ENCODE measurements around the gene KMT2D. TPM values are rescaled to one million over a fixed set of nuclear protein-coding genes. Genes with fewer than 3 reads are reported as not detected.

The KMT2D gene
- total and polyA plus RNA-seq, 2 experiments from 2014 or later, result 17.6 to 120 TPM

GRCh38 chr12:49017891-49018260 is 42.7 kb downstream of the KMT2D start:
- peaks cover 5% of the 10 kb centered on the region; the same call in 1 of the 2 replicates for H3K4me1 ChIP-seq (ENCODE audit: insufficient read depth)
- no peaks in the 10 kb centered on the region for H3K79me2 ChIP-seq (replicated peaks; ENCODE audit: insufficient read depth)
- Mint-ChIP-seq H3K27ac (peak overlapping the region; percentile 97), H3K4me1 (peaks cover 18% of the 10 kb centered on the region; the same call in 2 of the 3 replicates), H3K4me3 (peak overlapping the region; percentile 93), H3K9me3 (no peaks in the 10 kb centered on the region), H3K36me3 (ENCODE audit: low read depth) (peaks cover 19% of the 10 kb centered on the region), H3K27me3 (ENCODE audit: insufficient read depth, low read depth, poor library complexity) (peaks cover 20% of the 10 kb centered on the region)
- peaks cover 10% of the 10 kb centered on the region for H3K36me3 ChIP-seq (ENCODE audit: insufficient read depth)
- DNase-seq (ENCODE audit: low spot score), result no peak
- H3K9me2 ChIP-seq (ENCODE audit: insufficient read depth), result no peaks in the 10 kb centered on the region
- ATAC-seq, result peak; percentile 5
- peak overlapping the region; percentile 88 for H3K4me2 ChIP-seq
- TF ChIP-seq ETS1 (IDR thresholded peaks at IDR 0.05), result no peak
- TF ChIP-seq ZNF331 (CRISPR knock-in tag; IDR thresholded peaks at IDR 0.05; ENCODE audit: low read depth), result no peak
- TF ChIP-seq REST (IDR thresholded peaks at IDR 0.05; ENCODE audit: unreplicated experiment), result no peak
- no peak for TF ChIP-seq STAT1 (IDR thresholded peaks at IDR 0.05; ENCODE audit: unreplicated experiment)
- no peak for TF ChIP-seq CREB1 (CRISPR knock-in tag; IDR thresholded peaks at IDR 0.05; ENCODE audit: low read depth)
- no peak for TF ChIP-seq EZH2 (IDR thresholded peaks at IDR 0.05; ENCODE audit: low read depth, unreplicated experiment)
- no peak for TF ChIP-seq JUNB (IDR thresholded peaks at IDR 0.05; ENCODE audit: unreplicated experiment)
- H3K4me3 ChIP-seq, result peak overlapping the region; percentile 81
- H3K27me3 ChIP-seq (ENCODE audit: insufficient read depth), result no peaks in the 10 kb centered on the region
- peak overlapping the region; percentile 91 for H2AFZ ChIP-seq
- peak overlapping the region; percentile 94 for H3K27ac ChIP-seq (ENCODE audit: low read depth)
- H4K20me1 ChIP-seq (replicated peaks; ENCODE audit: insufficient read depth), result peaks cover 7% of the 10 kb centered on the region; the same call in 1 of the 2 replicates
- peaks cover 16% of the 10 kb centered on the region; the same call in 1 of the 2 replicates for H3F3A ChIP-seq (replicated peaks; ENCODE audit: low read depth)

GRCh38 chr12:49015196-49015595 is 45.4 kb downstream of the KMT2D start:
- H3K79me2 ChIP-seq (replicated peaks; ENCODE audit: insufficient read depth), result no peaks in the 10 kb centered on the region
- no peak overlapping the region for H3K4me3 ChIP-seq
- Mint-ChIP-seq H3K9me3 (no peaks in the 10 kb centered on the region), H3K27me3 (ENCODE audit: insufficient read depth, low read depth, poor library complexity) (peaks cover 20% of the 10 kb centered on the region), H3K4me1 (peaks cover 13% of the 10 kb centered on the region; the same call in 2 of the 3 replicates), H3K4me3 (no peak overlapping the region), H3K27ac (no peak overlapping the region), H3K36me3 (ENCODE audit: low read depth) (no peaks in the 10 kb centered on the region; the same call in 2 of the 3 replicates)
- peaks cover 5% of the 10 kb centered on the region; the same call in 1 of the 2 replicates for H3K4me1 ChIP-seq (ENCODE audit: insufficient read depth)
- 0 out of 2 replicates have a peak, but pooled peaks cover 10% of the 10 kb centered on the region for H4K20me1 ChIP-seq (replicated peaks; ENCODE audit: insufficient read depth)
- no peak for ATAC-seq
- peaks cover 16% of the 10 kb centered on the region; the same call in 1 of the 2 replicates for H3F3A ChIP-seq (replicated peaks; ENCODE audit: low read depth)
- no peak overlapping the region for H2AFZ ChIP-seq
- no peak overlapping the region for H3K27ac ChIP-seq (ENCODE audit: low read depth)
- H3K9me2 ChIP-seq (ENCODE audit: insufficient read depth), result no peaks in the 10 kb centered on the region
- H3K4me2 ChIP-seq, result no peak overlapping the region
- no peaks in the 10 kb centered on the region for H3K27me3 ChIP-seq (ENCODE audit: insufficient read depth)
- no peak for DNase-seq (ENCODE audit: low spot score)
- H3K36me3 ChIP-seq (ENCODE audit: insufficient read depth), result no peaks in the 10 kb centered on the region
- no peak for TF ChIP-seq STAT1 (IDR thresholded peaks at IDR 0.05; ENCODE audit: unreplicated experiment)
- no peak for TF ChIP-seq ETS1 (IDR thresholded peaks at IDR 0.05)
- TF ChIP-seq REST (IDR thresholded peaks at IDR 0.05; ENCODE audit: unreplicated experiment), result no peak
- TF ChIP-seq NANOG (IDR thresholded peaks at IDR 0.05; ENCODE audit: borderline replicate concordance), result no peak
- no peak for TF ChIP-seq EZH2 (IDR thresholded peaks at IDR 0.05; ENCODE audit: low read depth, unreplicated experiment)
- TF ChIP-seq ZNF331 (CRISPR knock-in tag; IDR thresholded peaks at IDR 0.05; ENCODE audit: low read depth), result no peak
- no peak for TF ChIP-seq JUNB (IDR thresholded peaks at IDR 0.05; ENCODE audit: unreplicated experiment)
- TF ChIP-seq ZNF114 (CRISPR knock-in tag; IDR thresholded peaks at IDR 0.05), result no peak
- TF ChIP-seq POLR2AphosphoS5 (IDR thresholded peaks at IDR 0.05; ENCODE audit: low read depth), result no peak
- TF ChIP-seq CREB1 (CRISPR knock-in tag; IDR thresholded peaks at IDR 0.05; ENCODE audit: low read depth), result no peak
- TF ChIP-seq, protein P1, sequence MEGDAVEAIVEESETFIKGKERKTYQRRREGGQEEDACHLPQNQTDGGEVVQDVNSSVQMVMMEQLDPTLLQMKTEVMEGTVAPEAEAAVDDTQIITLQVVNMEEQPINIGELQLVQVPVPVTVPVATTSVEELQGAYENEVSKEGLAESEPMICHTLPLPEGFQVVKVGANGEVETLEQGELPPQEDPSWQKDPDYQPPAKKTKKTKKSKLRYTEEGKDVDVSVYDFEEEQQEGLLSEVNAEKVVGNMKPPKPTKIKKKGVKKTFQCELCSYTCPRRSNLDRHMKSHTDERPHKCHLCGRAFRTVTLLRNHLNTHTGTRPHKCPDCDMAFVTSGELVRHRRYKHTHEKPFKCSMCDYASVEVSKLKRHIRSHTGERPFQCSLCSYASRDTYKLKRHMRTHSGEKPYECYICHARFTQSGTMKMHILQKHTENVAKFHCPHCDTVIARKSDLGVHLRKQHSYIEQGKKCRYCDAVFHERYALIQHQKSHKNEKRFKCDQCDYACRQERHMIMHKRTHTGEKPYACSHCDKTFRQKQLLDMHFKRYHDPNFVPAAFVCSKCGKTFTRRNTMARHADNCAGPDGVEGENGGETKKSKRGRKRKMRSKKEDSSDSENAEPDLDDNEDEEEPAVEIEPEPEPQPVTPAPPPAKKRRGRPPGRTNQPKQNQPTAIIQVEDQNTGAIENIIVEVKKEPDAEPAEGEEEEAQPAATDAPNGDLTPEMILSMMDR (conservative IDR thresholded peaks at IDR 0.05; ENCODE audit: low read depth in 2 of 2), result no peak

Data from GM23338 (cell line).